Measurements from ENCODE around the gene KCND2. TPM values are rescaled to one million over a fixed set of nuclear protein-coding genes. Genes with fewer than 3 reads are reported as not detected.

KCND2 gene
- total RNA-seq, 4 donors from 2014 or later = 0.07 to 0.93 (median 0.30) TPM

DNA sequence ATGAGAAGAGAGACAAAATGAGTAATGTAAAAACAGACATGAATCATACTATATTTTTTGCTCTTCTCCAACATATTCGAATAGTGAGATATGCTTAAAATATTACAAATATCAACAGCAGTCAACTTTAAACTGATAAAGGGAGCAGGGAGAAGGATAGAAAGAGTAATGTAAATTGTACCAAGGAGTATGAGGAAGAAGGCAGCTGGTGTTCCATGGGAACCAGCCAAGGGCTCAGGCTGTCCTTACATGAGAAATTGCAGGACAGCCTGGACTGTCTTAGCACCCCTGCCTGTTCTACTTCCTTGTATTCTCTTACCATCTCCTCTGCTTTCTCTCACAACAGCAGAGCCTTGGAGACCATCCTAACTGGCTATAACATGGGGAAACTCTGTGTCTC, 456.3 kb downstream of the KCND2 start:
- intact Hi-C loops (cut with DNase I; ENCODE audit: low total_unique reads) = no loop called here
- no peaks in the 10 kb centered on the region for H3K4me1 ChIP-seq
- no peak overlapping the region for H3K27ac ChIP-seq
- H3K4me3 ChIP-seq = no peak overlapping the region
- DNase-seq (no peak), ATAC-seq (no peak)
- no peaks in the 10 kb centered on the region for H3K36me3 ChIP-seq
- in situ Hi-C loops (cut with MboI; ENCODE audit: low sequenced_read_pairs in 4 of 4) = no loop called here
- no peaks in the 10 kb centered on the region for H3K9me3 ChIP-seq
- H3K27me3 ChIP-seq = no peaks in the 10 kb centered on the region
- TF ChIP-seq POLR2A (IDR thresholded peaks at IDR 0.05) = no peak
- TF ChIP-seq, protein P1, sequence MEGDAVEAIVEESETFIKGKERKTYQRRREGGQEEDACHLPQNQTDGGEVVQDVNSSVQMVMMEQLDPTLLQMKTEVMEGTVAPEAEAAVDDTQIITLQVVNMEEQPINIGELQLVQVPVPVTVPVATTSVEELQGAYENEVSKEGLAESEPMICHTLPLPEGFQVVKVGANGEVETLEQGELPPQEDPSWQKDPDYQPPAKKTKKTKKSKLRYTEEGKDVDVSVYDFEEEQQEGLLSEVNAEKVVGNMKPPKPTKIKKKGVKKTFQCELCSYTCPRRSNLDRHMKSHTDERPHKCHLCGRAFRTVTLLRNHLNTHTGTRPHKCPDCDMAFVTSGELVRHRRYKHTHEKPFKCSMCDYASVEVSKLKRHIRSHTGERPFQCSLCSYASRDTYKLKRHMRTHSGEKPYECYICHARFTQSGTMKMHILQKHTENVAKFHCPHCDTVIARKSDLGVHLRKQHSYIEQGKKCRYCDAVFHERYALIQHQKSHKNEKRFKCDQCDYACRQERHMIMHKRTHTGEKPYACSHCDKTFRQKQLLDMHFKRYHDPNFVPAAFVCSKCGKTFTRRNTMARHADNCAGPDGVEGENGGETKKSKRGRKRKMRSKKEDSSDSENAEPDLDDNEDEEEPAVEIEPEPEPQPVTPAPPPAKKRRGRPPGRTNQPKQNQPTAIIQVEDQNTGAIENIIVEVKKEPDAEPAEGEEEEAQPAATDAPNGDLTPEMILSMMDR (IDR thresholded peaks at IDR 0.05 in 4 of 5, conservative IDR thresholded peaks at IDR 0.05 in 1 of 5) = no peak

DNA sequence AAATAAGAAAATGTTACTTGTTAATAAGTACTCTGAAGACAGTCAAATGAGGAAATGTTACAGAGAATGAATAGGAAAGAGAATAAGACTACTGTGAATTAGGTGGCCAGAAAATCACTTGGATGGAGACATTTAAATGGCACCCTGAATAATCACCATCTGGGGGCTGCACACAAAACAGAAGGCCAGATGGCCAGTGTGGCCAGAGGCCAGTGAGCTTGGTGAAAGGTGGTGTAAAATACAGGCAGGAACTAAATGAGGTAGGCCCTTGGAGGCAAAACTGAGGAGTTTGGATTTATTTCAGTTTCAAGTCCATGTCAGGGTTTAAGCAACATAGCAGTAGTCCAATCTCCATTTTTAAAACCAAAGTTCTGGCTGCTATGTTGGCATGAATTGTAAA, 458.3 kb downstream of the KCND2 start:
- in situ Hi-C loops (cut with MboI; ENCODE audit: low sequenced_read_pairs in 4 of 4) = no loop called here
- no peak overlapping the region for H3K4me3 ChIP-seq
- no peaks in the 10 kb centered on the region for H3K9me3 ChIP-seq
- no peak for ATAC-seq
- no peaks in the 10 kb centered on the region for H3K36me3 ChIP-seq
- H3K27ac ChIP-seq = no peak overlapping the region
- H3K27me3 ChIP-seq = no peaks in the 10 kb centered on the region
- no peak for DNase-seq
- H3K4me1 ChIP-seq = no peaks in the 10 kb centered on the region
- intact Hi-C loops (cut with DNase I; ENCODE audit: low total_unique reads) = no loop called here
- TF ChIP-seq, protein P1 (IDR thresholded peaks at IDR 0.05 in 4 of 5, conservative IDR thresholded peaks at IDR 0.05 in 1 of 5) = no peak
- TF ChIP-seq POLR2A (IDR thresholded peaks at IDR 0.05) = no peak

DNA sequence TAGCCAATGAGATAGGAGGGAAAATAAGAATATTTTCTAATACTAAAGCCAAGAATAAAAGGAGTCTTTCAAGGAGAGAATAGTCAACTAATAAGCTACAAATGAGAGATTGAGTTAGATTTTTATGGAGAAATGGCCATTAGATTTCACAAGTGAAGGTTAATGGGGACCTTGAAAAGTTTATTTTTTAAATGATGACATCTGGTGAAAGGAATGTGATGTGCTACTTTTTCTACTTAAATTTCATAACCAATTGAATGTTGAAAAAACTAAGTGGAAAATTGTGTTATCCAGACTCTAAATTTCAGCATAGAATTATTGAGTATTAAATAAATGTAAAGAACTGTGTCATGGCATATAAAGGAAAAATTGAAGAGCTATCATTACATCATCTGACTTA, 459.3 kb downstream of the KCND2 start:
- H3K27ac ChIP-seq = no peak overlapping the region
- no peaks in the 10 kb centered on the region for H3K9me3 ChIP-seq
- TF ChIP-seq POLR2A (IDR thresholded peaks at IDR 0.05) = no peak
- TF ChIP-seq, protein P1 (IDR thresholded peaks at IDR 0.05 in 4 of 5, conservative IDR thresholded peaks at IDR 0.05 in 1 of 5) = no peak
- no peak for DNase-seq
- H3K4me3 ChIP-seq = no peak overlapping the region
- in situ Hi-C loops (cut with MboI; ENCODE audit: low sequenced_read_pairs in 4 of 4) (no loop called here), intact Hi-C loops (cut with DNase I; ENCODE audit: low total_unique reads) (no loop called here)
- H3K27me3 ChIP-seq = no peaks in the 10 kb centered on the region
- no peaks in the 10 kb centered on the region for H3K4me1 ChIP-seq
- no peaks in the 10 kb centered on the region for H3K36me3 ChIP-seq
- no peak for ATAC-seq

DNA sequence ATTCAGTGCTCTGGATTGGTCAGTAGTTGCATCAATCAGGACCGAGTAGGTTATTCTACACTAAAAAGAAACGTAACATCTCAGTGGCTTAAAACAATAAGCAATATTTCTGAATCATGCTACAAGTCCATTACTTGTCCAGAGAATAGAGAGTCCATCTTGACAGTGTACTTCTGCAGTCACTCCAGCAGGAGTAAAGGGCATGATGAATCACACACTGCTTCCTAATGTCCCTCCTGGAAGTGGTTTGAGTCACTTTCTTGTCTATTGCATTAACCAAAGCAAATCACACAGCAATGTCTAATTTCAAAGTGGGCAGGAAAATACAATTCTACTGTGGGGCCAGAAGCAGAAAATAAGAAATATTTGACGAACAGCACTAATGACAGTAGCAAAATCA, 460.2 kb downstream of the KCND2 start:
- DNase-seq (no peak), ATAC-seq (no peak)
- no peaks in the 10 kb centered on the region for H3K9me3 ChIP-seq
- no peak overlapping the region for H3K4me3 ChIP-seq
- no peaks in the 10 kb centered on the region for H3K4me1 ChIP-seq
- H3K27me3 ChIP-seq = no peaks in the 10 kb centered on the region
- no peaks in the 10 kb centered on the region for H3K36me3 ChIP-seq
- intact Hi-C loops (cut with DNase I; ENCODE audit: low total_unique reads) = no loop called here
- H3K27ac ChIP-seq = no peak overlapping the region
- TF ChIP-seq POLR2A (IDR thresholded peaks at IDR 0.05) = no peak
- TF ChIP-seq, protein P1 (IDR thresholded peaks at IDR 0.05 in 4 of 5, conservative IDR thresholded peaks at IDR 0.05 in 1 of 5) = no peak
- in situ Hi-C loops (cut with MboI; ENCODE audit: low sequenced_read_pairs in 4 of 4) = no loop called here

DNA sequence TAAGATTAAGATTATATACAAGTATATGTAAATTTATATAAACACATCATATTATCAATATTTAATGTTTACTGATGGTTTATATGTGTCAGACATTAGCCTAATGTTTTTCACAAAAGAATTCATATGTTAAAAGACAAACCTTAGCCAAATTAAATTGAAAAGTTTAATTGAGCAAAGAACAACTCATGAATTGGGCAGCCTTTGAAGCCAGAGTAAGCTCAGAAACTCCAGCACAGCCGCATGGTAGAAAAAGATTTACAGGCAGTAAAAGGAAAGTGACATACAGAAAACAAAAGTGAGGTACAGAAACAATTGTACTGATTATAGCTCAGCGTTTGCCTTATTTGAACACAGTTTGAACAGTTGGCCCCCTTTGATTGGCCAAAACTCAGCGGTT, 460.9 kb downstream of the KCND2 start:
- Histone ChIP-seq H3K4me1 (peaks cover 0 to 2% of the 10 kb centered on the region in 2 donors), H3K9me3 (no peaks in the 10 kb centered on the region), H3K27me3 (no peaks in the 10 kb centered on the region), H3K36me3 (no peaks in the 10 kb centered on the region), H3K27ac (no peak overlapping the region), H3K4me3 (no peak overlapping the region)
- intact Hi-C loops (cut with DNase I; ENCODE audit: low total_unique reads) (no loop called here), in situ Hi-C loops (cut with MboI; ENCODE audit: low sequenced_read_pairs in 4 of 4) (no loop called here)
- DNase-seq (no peak), ATAC-seq (no peak)
- no peak for TF ChIP-seq POLR2A (IDR thresholded peaks at IDR 0.05)
- TF ChIP-seq, protein P1 (IDR thresholded peaks at IDR 0.05 in 4 of 5, conservative IDR thresholded peaks at IDR 0.05 in 1 of 5) = no peak

All from gastrocnemius medialis (tissue), 4 donors.